Loucy (cell line): Measurements from ENCODE around the gene ANO1.

Experiments
- H2AFZ ChIP-seq: fragments of 200-600 bp; sonication (generic); 2 replicates; pipeline ENCODE4 v1.6.0; 2016; ENCODE audit warnings: antibody characterized with exemption, mild to moderate bottlenecking, low read length, moderate library complexity
- H3F3A ChIP-seq: fragments of 200-600 bp; 2 replicates; pipeline ENCODE4 v1.6.0; 2016; ENCODE audit warnings: antibody characterized with exemption, low read depth, mild to moderate bottlenecking
- H3K27me3 ChIP-seq: fragments of 200-600 bp; sonication (generic); 2 replicates; pipeline ENCODE4 v1.6.1; 2014; ENCODE audit warnings: low read length, mild to moderate bottlenecking; ENCODE audit not compliant: insufficient read depth, poor library complexity, severe bottlenecking
- H3K36me3 ChIP-seq: fragments of 200-600 bp; sonication (generic); 2 replicates; pipeline ENCODE4 v1.6.1; 2016; ENCODE audit warnings: low read length; ENCODE audit not compliant: insufficient read depth
- H3K4me1 ChIP-seq: fragments of 200-600 bp; sonication (generic); 2 replicates; pipeline ENCODE4 v1.5.1; 2014; ENCODE audit warnings: low read length, mild to moderate bottlenecking; ENCODE audit not compliant: insufficient read depth, poor library complexity, severe bottlenecking
- H3K4me2 ChIP-seq: fragments of 200-600 bp; sonication (generic); 2 replicates; pipeline ENCODE4 v1.6.0; 2014; ENCODE audit warnings: antibody characterized with exemption, low read length, low read depth, mild to moderate bottlenecking; ENCODE audit not compliant: poor library complexity, severe bottlenecking
- H3K4me3 ChIP-seq: fragments of 200-600 bp; sonication (generic); 2 replicates; pipeline ENCODE4 v1.5.1; 2014; ENCODE audit warnings: low read length, mild to moderate bottlenecking, mixed read lengths; ENCODE audit not compliant: poor library complexity, severe bottlenecking
- H3K79me2 ChIP-seq: fragments of 200-600 bp; sonication (generic); 2 replicates; pipeline ENCODE4 v1.6.1; 2014; ENCODE audit warnings: low read length; ENCODE audit not compliant: insufficient read depth
- H3K9ac ChIP-seq: fragments of 200-600 bp; sonication (generic); 2 replicates; pipeline ENCODE4 v1.6.0; 2014; ENCODE audit warnings: mild to moderate bottlenecking, low read depth, low read length, moderate library complexity; ENCODE audit not compliant: poor library complexity, severe bottlenecking
- H3K9me2 ChIP-seq: fragments of 200-600 bp; sonication (generic); replicated peaks from 2 replicates; pipeline ENCODE4 v1.6.1; 2016; ENCODE audit warnings: low read depth, low read length, mixed read lengths
- H3K9me3 ChIP-seq: fragments of 200-600 bp; sonication (generic); 2 replicates; pipeline ENCODE4 v1.6.1; 2014; ENCODE audit warnings: mild to moderate bottlenecking, antibody characterized with exemption, low read length, low read depth; ENCODE audit not compliant: insufficient read depth
- H4K20me1 ChIP-seq: fragments of 200-600 bp; sonication (generic); 2 replicates; pipeline ENCODE4 v1.6.0; 2014; ENCODE audit warnings: antibody characterized with exemption, low read length, mild to moderate bottlenecking; ENCODE audit not compliant: insufficient read depth, poor library complexity, severe bottlenecking
- EZH2phosphoT487 ChIP-seq: fragments of 200-600 bp; IDR thresholded peaks from 2 replicates; pipeline ENCODE4 v1.6.1; 2018; ENCODE audit warnings: antibody characterized with exemption, mild to moderate bottlenecking, moderate library complexity, borderline replicate concordance
- TF ChIP-seq, protein P1 (sequence below): fragments of 200-600 bp; sonication (generic); conservative IDR thresholded peaks from 2 replicates; pipeline ENCODE4 v1.5.1; 2014; ENCODE audit warnings: mild to moderate bottlenecking, antibody characterized with exemption, low read length

ANO1 gene

GRCh38 chr11:70146299-70146698, 68.2 kb downstream of the ANO1 start:
- Histone ChIP-seq H3K4me3 (no peak overlapping the region), H3K9ac (no peak overlapping the region), H3K9me2 (no peaks in the 10 kb centered on the region), H3K79me2 (no peaks in the 10 kb centered on the region), H3K4me2 (no peak overlapping the region), H2AFZ (no peak overlapping the region), H4K20me1 (no peaks in the 10 kb centered on the region), H3K4me1 (no peaks in the 10 kb centered on the region), H3K27me3 (no peaks in the 10 kb centered on the region), H3K9me3 (no peaks in the 10 kb centered on the region), H3K36me3 (no peaks in the 10 kb centered on the region), H3F3A (no peaks in the 10 kb centered on the region)
- TF ChIP-seq, protein P1, sequence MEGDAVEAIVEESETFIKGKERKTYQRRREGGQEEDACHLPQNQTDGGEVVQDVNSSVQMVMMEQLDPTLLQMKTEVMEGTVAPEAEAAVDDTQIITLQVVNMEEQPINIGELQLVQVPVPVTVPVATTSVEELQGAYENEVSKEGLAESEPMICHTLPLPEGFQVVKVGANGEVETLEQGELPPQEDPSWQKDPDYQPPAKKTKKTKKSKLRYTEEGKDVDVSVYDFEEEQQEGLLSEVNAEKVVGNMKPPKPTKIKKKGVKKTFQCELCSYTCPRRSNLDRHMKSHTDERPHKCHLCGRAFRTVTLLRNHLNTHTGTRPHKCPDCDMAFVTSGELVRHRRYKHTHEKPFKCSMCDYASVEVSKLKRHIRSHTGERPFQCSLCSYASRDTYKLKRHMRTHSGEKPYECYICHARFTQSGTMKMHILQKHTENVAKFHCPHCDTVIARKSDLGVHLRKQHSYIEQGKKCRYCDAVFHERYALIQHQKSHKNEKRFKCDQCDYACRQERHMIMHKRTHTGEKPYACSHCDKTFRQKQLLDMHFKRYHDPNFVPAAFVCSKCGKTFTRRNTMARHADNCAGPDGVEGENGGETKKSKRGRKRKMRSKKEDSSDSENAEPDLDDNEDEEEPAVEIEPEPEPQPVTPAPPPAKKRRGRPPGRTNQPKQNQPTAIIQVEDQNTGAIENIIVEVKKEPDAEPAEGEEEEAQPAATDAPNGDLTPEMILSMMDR = no peak
- no peak for TF ChIP-seq EZH2phosphoT487

- no peaks in the 10 kb centered on the region for H3K9me2 ChIP-seq
- TF ChIP-seq, protein P1 = no peak
- no peak for TF ChIP-seq EZH2phosphoT487
- H3K36me3 ChIP-seq = no peaks in the 10 kb centered on the region
- no peak overlapping the region for H3K9ac ChIP-seq
- H4K20me1 ChIP-seq = no peaks in the 10 kb centered on the region
- no peaks in the 10 kb centered on the region for H3K9me3 ChIP-seq
- no peaks in the 10 kb centered on the region for H3K27me3 ChIP-seq
- no peak overlapping the region for H3K4me2 ChIP-seq
- H3K79me2 ChIP-seq = no peaks in the 10 kb centered on the region
- no peak overlapping the region for H3K4me3 ChIP-seq
- no peaks in the 10 kb centered on the region for H3K4me1 ChIP-seq
- no peaks in the 10 kb centered on the region for H3F3A ChIP-seq
- no peak overlapping the region for H2AFZ ChIP-seq
Measured at GRCh38 chr11:70146895-70147520, 68.9 kb downstream of the ANO1 start.

DNA sequence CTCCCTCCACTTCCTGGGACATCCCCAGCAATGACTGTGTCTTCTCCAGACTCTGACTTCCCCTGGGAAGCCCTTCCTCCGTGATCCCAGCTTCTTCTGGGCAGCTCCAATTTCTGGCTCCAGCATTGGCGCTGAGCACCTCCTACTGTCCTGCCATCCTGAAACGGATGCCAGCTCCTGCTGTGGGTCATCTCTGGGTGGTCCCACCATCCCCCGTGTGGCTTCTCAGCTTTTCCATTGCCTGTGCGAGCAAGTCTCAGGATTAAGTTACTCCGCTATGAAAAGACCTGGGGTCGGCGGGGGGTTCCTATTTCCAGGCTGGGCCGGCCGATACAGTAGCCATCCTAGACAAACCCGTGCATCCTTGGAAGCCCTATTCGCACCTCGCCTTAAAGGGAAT, 69.6 kb downstream of the ANO1 start:
- H3K9ac ChIP-seq = no peak overlapping the region
- no peaks in the 10 kb centered on the region for H3K79me2 ChIP-seq
- no peaks in the 10 kb centered on the region for H3K9me3 ChIP-seq
- no peaks in the 10 kb centered on the region for H4K20me1 ChIP-seq
- no peak overlapping the region for H3K4me3 ChIP-seq
- no peaks in the 10 kb centered on the region for H3F3A ChIP-seq
- H3K36me3 ChIP-seq = no peaks in the 10 kb centered on the region
- H2AFZ ChIP-seq = no peak overlapping the region
- no peaks in the 10 kb centered on the region for H3K27me3 ChIP-seq
- no peaks in the 10 kb centered on the region for H3K4me1 ChIP-seq
- no peak for TF ChIP-seq EZH2phosphoT487
- TF ChIP-seq, protein P1 = no peak
- H3K4me2 ChIP-seq = no peak overlapping the region
- H3K9me2 ChIP-seq = no peaks in the 10 kb centered on the region
